Endothelial cell of hepatic sinusoid (primary cell): Measurements from ENCODE around the gene TULP4.
"Not testable (repeated sequence)": the region's sequence is repeated elsewhere in the genome, so short reads cannot be mapped to it uniquely, and the experiment has no call there.

Source experiments
- in situ Hi-C: cut with HindIII; loops from 2 replicates; pipeline ENCODE4 v1.10.0; 2017; ENCODE audit warnings: low sequenced_read_pairs

The TULP4 gene

DNA sequence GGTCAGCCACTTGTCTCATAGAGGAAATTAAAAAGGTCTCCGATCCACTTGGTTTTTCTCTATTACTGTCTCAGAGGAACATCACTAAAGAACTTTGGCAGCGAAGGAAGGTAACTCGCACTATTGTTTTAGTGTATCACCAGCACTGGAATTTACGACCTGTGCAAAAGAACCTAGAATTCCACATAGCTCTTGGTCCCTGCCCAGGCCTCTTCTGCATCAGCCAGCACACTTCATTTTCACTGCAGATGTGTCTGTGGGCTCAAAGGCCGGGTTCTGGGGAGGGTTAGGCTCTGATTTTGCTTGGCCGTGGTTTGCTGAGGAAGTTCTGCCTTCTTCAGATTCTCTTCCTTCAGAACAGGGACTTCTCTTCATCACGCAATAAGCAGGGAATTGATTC lies 144.9 kb downstream of the TULP4 start:
- in situ Hi-C loops, result no loop called here

- in situ Hi-C loops, result no loop called here
Measured at GRCh38 chr6:158457616-158458278, 145.5 kb downstream of the TULP4 start.

DNA sequence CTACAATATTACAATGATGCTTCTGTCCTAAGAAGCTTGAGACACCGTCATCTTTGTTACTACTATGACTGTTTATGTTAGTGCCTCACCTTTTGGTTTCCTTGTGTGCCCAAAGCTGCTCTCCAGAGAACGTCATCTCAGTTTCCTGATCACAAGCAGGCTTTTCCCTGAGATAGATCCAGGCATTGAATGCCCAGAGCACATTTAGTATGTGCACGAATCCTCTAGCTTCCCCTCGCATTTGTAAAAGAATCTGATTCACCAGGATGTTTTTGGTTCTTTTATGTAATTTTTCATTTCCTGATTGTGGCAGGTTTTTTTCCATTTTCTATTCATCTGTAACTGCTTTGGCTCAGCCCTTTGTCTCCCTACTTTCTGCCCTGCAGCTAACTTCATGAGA lies 147.5 kb downstream of the TULP4 start:
- in situ Hi-C loops, result no loop called here

- in situ Hi-C loops, result no loop called here
Measured at GRCh38 chr6:158460602-158461169, 148.4 kb downstream of the TULP4 start.

DNA sequence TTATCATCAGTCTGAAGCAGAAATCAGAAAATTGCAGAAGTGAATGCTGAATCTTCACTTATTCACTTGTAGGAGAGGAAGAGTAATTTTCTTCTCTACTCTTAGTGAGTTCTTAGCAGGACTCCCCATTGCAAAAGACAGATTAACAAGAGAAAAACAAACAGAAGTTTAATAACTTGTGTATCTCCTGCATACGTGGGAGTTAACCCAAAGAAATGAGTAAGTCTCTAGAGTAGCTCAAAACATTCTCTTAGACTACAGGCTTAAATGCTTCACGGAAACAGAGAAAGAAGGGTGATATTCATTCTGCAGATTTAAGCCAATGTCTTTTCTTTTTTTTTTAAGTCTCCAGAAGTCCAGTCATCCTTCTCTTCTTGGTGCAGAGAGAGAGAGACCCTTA lies 149.7 kb downstream of the TULP4 start:
- in situ Hi-C loops, result no loop called here

- in situ Hi-C loops, result no loop called here
Measured at GRCh38 chr6:158464483-158464882, 152.2 kb downstream of the TULP4 start.

DNA sequence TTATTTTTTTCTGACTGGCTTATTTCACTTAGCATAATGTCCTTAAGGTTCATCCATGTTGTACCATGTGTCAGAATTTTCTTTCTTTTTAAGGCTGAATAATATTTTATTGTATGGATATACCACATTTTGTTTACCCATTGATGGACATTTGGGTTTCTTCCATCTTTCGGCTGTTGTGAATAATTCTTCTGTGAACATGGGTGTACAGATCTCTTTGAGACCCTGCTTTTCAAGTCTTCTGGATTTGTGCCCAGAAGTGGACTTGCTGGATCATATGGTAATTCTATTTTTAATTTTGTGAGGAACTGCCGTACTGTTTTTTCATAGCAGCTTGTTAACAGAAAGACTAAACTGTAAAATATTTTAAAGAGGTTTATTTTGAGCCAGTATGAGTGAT lies 153.0 kb downstream of the TULP4 start:
- in situ Hi-C loops, result no loop called here

- in situ Hi-C loops, result no loop called here
Measured at GRCh38 chr6:158465747-158466146, 153.5 kb downstream of the TULP4 start.

GRCh38 chr6:158467923-158468322 lies 155.7 kb downstream of the TULP4 start:
- in situ Hi-C loops, result no loop called here

DNA sequence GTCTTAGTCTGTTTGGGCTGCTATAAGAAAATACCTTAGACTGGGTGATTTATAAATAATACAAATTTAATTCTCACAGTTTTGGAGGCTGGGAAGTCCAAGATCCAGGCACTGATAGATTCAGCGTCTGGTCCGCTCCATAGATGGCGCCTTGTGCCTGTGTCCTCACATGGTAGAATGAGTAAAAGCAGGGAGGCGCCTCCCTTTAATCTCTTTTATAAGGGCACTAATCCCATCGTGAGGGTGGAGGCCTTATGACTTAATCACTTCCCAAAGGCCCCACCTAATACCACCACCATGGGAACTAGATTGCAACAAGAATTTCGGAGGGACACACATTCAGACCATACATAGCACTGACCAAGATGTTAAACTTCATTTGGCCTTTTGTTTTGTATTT lies 156.4 kb downstream of the TULP4 start:
- in situ Hi-C loops, result no loop called here

GRCh38 chr6:158470023-158470422 lies 157.8 kb downstream of the TULP4 start:
- in situ Hi-C loops, result not testable (repeated sequence)

DNA sequence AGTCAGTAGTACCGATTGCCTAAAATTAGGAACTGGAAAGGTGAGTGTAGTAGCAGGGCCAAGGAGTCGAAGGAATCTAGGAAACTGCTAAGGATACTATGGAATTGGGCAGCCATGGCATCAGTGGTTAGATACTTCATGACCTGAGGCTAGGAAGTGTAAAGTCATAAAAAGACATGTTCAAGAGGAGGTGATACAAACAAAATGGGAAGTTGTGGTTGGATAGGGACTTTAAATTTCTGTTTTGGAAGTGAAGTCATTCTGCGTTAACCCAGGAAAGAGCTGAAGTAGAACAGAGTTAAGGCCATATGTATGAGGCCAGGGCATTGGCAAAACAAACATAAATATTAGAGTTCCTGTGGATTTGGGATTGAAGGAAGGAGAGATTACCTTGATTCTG lies 159.1 kb downstream of the TULP4 start:
- in situ Hi-C loops, result no loop called here

GRCh38 chr6:158472447-158472846 lies 160.2 kb downstream of the TULP4 start:
- in situ Hi-C loops, result no loop called here

DNA sequence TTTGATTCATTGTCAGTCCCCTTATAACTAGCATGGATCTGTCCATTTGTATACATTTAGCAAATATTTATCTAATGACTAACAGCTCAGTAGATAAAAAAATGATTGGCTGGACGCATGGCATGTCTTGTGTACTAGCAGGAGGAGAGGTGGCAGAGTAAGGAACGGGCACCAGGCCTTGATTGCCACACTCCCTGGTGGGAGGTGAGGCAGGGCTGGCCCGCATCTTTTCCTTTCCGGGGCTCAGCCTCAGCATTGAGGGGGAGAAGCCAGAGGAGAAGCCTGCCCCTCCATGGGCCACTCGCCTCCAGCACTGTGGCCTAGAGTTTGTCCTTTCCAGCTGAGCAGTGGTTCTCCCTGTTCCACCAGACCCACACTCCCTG lies 162.7 kb downstream of the TULP4 start:
- in situ Hi-C loops, result no loop called here

DNA sequence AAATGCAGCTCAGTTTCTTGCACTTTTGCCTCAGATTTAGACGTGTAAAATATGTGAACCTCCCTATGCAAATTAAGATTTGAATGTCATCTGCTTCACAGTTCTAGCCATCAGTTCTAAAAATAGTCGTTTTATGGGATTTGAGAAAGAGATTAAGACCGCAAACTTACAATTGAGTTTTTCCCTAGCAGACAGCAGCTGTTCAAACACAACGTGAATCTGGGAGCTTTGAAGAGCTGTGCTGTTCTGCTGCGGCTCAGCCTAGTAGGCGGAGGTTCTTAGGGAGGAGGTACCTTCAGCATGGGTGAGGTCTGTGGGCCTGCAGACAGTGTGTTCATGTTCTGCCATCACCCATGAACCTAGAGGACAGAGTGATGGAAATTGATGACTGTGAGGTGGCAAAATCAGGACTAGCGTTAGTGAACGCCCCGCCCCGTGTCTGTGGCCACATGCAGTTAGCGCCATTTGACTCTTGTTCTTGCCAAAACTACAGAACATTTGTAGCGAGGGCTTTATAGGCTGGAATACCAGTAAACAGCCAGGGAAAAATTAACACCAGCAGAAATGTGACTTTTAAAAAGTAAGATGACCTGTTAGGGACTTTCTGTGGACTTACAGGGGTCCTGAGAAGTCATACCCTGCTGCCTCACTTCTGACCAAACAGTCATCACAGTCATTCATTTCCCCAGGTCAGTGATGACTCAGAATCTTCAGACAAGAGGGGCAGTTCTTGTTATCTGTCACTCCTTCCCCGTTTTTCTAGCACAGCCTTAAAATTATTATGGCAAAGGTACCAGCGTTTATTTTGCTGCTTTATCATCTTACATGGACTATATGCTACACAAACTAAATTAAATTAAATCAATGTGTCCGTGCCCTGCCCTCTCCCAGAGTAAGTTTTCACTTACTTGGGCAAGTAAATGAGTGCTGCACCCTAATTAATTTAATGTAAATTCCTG lies 163.4 kb downstream of the TULP4 start:
- in situ Hi-C loops, result no loop called here

DNA sequence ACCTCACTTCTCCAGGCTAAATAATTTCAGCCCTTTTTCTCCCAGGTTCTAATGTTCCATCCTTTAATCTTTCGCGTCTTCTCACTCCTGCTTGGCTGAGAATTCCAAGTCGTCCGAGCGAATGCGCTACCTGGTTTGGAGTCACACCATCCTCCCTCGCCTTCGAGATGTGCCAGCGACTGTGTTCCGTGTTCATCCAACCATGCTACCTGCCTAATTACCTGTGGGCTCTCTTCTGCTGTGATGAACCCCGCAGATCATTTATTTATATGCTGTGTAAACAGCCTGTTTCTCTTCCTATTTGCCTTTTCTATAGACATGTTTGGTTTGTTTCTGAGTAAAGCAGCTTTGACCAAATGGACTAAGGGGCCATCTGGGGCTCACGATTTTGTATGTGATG lies 164.1 kb downstream of the TULP4 start:
- in situ Hi-C loops, result no loop called here

DNA sequence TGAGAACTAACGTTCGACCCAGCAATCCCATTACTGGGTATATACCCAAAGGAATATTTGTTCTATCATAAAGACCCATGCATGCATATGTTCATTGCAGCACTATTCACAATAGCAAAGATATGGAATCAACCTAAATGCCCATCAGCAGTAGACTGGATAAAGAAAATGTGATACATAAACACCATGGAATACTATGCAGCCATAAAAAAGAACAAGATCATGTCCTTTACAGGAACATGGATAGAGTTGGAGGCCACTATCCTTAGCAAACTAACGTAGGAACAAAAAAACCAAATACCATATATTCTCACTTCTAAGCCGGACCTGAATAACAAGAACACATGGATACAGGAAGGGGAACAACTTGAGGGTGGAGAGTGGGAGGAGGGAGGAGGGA lies 165.5 kb downstream of the TULP4 start:
- in situ Hi-C loops, result not testable (repeated sequence)

DNA sequence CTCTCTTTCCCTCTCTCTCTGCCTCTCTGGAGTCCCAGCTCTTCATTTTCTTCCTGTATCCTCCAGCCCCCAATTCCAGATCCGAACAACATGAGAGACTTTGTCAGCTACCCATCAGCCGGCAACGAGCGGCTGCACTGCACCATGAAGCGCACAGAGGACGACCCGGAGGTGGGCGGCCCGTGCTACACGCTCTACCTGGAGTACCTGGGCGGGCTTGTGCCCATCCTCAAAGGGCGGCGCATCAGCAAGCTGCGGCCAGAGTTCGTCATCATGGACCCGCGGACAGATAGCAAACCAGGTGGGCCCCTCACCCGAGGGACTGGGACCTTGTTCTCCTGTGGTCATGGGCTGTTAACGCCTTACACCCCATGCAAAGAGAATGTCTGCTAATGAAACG lies 168.7 kb downstream of the TULP4 start:
- in situ Hi-C loops, result loop anchor here (5.0 kb wide), 1 partner anchor 61 kb away; no protein-coding TSS in a partner anchor

DNA sequence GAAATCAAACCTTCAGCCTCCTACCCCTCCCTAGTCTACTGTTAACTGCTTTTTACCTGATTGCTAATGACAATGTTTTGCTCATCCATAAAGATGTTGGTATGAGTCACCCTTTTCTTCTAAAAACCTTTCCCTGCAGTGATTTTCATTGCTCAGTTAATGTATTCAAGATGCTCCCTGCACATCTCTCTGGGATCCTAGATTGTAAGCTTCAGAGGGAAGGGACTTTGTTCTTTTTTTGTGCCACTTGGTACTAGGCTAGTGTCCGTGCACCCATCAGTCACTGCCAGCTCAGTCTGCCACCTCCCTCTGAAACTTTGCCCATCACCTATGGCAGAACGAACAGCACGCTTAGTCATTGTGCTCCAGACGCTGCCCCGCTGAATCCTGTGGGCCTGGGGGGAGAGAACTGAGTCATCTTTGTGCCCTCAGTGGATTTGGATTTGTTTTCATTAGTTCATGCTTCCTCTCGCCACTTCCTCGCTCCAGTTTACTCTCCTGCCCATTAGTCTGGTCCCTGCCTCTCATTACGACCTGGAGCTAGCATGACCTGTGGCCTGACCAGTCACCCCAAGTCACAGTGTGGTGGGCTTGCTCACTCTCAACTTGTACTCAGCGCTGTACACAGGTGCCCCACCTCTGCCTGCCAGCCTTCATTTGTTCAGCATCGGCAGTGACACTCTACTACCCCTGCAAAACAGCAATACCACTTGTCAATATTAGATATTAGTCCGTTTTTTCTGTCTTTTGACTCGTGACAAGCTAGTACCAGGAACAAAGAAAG lies 169.6 kb downstream of the TULP4 start:
- in situ Hi-C loops, result loop anchor here (5.0 kb wide), 1 partner anchor 60 kb away; no protein-coding TSS in a partner anchor

GRCh38 chr6:158485431-158485830 lies 173.2 kb downstream of the TULP4 start:
- in situ Hi-C loops, result no loop called here

- in situ Hi-C loops, result no loop called here
Measured at GRCh38 chr6:158487495-158487894, 175.2 kb downstream of the TULP4 start.
